Activated CD4-positive, CD25-positive, alpha-beta regulatory T cell (primary cell): ENCODE results near the gene IRF1.
"Not testable (repeated sequence)": the region's sequence is repeated elsewhere in the genome, so short reads cannot be mapped to it uniquely, and the experiment has no call there.

Source experiments
- DNase-seq, 4 experiments: peaks; one replicate each; lab custom pipeline; 2025; lab: John Stamatoyannopoulos, UW

Gene IRF1

GRCh38 chr5:132487095-132487428 is 3.5 kb downstream of the IRF1 start:
- DNase-seq, result no peak

GRCh38 chr5:132486318-132487094 is 4.1 kb downstream of the IRF1 start:
- no peak for DNase-seq

- no peak for DNase-seq
Observed at GRCh38 chr5:132485641-132486317, 4.8 kb downstream of the IRF1 start.

GRCh38 chr5:132484876-132485640 is 5.5 kb downstream of the IRF1 start:
- DNase-seq, result not testable (repeated sequence)

- no peak for DNase-seq
Observed at GRCh38 chr5:132484391-132484725, 6.2 kb downstream of the IRF1 start.

- no peak for DNase-seq
Observed at GRCh38 chr5:132483661-132484390, 6.7 kb downstream of the IRF1 start.

GRCh38 chr5:132483101-132483500 is 7.5 kb downstream of the IRF1 start:
- DNase-seq, result no peak

- no peak for DNase-seq
Observed at GRCh38 chr5:132481596-132482211, 8.9 kb downstream of the IRF1 start.

GRCh38 chr5:132480893-132481595 is 9.5 kb downstream of the IRF1 start:
- DNase-seq, result no peak

GRCh38 chr5:132480546-132480892 is 10.1 kb downstream of the IRF1 start:
- DNase-seq, result no peak

GRCh38 chr5:132480042-132480441 is 10.5 kb downstream of the IRF1 start:
- no peak for DNase-seq

GRCh38 chr5:132479111-132479951 is 11.2 kb downstream of the IRF1 start:
- DNase-seq, result no peak

GRCh38 chr5:132478366-132478871 is 12.2 kb downstream of the IRF1 start:
- no peak for DNase-seq

- peak in 1 of 4 experiments; percentile 27 for DNase-seq
Observed at GRCh38 chr5:132477784-132478365, 12.7 kb downstream of the IRF1 start.

GRCh38 chr5:132476876-132477781 is 13.4 kb downstream of the IRF1 start:
- DNase-seq, result peak in 1 of 4 experiments; percentile 33

GRCh38 chr5:132475987-132476875 is 14.3 kb downstream of the IRF1 start:
- DNase-seq, result peak in 1 of 4 experiments; percentile 33

GRCh38 chr5:132475497-132475882 is 15.1 kb downstream of the IRF1 start:
- no peak for DNase-seq
